CD4-positive, alpha-beta T cell treated with Interleukin-4 for 4 hours (primary cell): Measurements from ENCODE around the gene TMC1.
"Not testable (repeated sequence)": the region's sequence is repeated elsewhere in the genome, so short reads cannot be mapped to it uniquely, and the experiment has no call there.

Experiments used
- DNase-seq: peaks from one replicate; pipeline ENCODE4 v3.0.0-alpha.2; 2020

Gene TMC1

DNA sequence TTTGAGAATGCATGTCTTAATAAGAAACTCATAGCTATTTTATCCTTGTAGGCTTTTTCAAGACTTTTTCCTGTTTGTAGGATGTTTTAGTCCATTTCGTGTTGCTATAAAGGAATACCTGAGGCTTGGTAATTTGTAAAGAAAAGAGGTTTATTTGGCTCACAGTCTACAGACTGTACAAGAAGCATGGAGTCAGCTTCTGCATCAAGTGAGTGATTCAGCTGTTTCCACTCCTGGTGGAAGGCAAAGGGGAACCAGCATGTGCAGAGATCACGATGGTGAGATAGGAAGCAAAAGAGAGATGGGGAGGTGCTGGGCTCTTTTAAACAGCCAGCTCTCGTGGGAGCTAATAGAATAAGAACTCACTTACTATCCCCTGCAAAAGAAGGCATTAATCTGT is 254.2 kb downstream of the TMC1 start:
- no peak for DNase-seq

DNA sequence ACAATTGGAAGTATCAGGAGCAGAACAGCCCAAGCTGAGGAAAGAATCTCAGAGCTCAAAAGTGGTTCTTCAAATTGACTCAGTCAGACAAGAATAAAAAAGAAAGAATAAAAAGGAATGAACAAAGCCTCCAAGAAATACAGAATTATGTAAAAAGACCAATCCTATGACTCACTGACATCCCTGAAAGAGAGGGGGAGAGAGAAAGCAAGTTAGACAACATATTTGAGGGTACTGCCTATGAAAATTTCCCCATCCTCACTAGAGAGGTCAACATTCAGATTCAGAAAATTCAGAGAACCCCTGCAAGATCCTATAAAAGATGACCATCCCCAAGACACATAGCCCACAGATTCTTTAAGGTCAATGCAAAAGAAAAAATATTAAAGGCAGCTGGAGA is 258.2 kb downstream of the TMC1 start:
- DNase-seq, result no peak

DNA sequence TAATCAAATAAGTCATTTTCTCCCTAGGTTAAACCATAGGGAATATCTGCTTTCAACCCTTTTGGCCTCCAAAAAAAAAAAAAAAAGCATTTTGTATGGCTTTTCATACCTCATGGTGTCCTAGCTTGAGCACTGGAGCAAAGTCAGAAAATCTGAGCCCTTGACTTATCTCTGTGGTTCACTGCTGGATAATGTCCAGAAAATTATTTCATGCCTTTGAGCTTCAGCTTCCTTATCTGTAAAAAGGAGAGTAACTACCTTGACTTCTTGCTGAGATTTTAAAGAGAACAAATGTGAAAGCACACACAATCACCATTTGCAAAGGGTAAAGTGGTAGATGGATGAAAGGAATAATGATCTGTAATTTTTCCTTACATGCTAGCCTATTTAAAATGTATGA is 265.5 kb downstream of the TMC1 start:
- no peak for DNase-seq

DNA sequence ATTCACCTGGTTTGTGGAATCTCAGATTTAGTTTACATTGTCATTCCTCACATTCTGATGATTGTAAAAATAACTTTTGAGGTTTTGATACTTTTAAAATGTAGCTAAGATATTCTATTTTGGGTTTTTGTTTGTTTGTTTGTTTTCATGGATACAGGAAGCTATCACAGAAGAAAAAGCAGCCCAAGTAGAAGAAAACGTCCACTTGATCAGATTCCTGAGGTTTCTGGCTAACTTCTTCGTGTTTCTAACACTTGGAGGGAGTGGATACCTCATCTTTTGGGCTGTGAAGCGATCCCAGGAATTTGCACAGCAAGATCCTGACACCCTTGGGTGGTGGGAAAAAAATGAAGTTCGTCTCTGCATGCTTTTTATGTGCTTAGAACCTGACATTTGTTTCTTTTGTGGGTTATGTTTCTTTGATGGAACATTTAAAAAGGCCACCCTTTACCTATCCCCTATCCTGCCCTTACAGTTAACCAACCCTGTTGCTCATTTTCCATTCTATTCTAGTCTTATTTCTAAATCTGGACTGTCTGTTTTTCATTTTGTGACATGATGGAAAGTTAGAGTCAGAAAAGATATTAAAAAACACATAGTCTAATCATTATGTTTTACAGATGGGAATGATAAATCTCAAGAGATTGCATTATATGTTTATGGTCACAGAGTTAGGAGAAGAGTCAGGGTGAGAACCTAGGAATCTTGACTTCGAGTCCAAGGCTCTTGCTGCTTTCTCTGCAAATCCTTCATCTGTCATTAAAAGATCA is 267.7 kb downstream of the TMC1 start:
- no peak for DNase-seq

DNA sequence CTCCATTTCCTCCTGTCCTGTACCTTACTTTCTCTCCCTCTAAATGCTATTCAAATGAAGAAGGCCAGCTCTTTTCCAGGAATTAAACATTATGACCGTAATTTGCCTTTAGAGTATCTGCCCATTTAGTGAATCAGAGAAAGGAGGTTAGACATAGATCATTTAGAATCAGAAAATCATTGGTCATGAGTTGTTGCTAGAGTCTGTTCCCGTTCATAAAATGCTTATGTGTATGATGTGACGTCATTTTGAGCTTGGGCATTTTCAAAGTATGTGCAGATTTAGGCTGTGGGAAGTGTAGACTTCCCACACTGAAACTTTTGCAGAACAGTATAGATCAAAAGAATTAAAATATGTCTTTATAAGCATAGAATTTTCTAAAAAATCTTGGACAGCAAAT is 268.5 kb downstream of the TMC1 start:
- DNase-seq, result no peak

DNA sequence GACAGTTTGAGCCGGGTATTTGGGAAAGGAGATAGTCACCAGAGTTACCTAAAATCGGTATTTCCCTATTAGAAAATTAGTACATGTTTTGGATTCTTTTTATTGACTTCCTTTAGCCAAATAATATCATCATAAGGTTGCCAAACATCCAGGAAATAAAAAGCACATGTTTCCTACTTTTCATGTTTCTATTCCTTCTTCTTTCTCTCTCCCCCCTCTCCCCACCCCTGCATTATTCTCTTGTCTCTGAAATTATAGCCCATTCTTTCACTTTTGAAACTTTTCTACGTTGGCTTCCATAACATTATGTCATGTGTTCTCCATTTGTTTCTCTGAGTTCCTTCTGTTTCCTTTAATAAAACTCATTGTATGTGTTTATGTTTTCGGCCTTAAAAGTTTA is 269.6 kb downstream of the TMC1 start:
- DNase-seq, result no peak

DNA sequence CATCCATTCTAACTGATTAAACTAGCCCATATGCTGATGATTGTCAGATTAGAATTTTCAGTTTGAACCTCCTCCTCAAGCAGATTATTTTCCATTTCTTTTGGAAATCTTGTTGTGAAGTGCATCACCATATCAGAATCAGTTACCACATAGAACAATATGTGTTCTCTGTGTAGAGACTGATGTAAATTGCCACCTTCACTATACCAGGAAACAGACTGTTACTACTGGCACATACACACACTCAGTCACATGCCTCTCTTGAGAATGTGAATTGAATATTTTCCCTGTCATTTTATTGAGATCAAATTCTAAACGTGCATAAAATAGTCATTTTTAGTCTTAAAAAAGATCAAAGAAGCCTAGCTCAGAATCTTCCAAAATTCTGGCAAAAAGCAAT is 270.0 kb downstream of the TMC1 start:
- no peak for DNase-seq

DNA sequence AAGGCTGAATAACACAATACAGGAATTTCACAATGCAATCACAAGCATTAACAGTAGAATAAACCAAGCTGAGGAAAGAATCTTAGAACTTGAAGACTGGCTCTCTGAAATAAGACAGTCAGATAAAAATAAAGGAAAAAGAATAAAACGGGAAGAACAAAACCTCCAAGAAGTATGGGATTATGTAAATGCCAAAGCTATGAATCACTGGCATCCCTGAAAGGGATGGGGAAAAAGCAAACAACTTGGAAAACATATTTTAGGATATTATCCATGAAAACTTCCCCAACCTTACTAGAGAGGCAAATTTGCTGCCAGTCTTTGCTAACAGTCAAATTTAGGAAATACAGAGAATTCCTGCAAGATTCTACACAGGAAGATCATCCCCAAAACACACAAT is 273.5 kb downstream of the TMC1 start:
- DNase-seq, result no peak

DNA sequence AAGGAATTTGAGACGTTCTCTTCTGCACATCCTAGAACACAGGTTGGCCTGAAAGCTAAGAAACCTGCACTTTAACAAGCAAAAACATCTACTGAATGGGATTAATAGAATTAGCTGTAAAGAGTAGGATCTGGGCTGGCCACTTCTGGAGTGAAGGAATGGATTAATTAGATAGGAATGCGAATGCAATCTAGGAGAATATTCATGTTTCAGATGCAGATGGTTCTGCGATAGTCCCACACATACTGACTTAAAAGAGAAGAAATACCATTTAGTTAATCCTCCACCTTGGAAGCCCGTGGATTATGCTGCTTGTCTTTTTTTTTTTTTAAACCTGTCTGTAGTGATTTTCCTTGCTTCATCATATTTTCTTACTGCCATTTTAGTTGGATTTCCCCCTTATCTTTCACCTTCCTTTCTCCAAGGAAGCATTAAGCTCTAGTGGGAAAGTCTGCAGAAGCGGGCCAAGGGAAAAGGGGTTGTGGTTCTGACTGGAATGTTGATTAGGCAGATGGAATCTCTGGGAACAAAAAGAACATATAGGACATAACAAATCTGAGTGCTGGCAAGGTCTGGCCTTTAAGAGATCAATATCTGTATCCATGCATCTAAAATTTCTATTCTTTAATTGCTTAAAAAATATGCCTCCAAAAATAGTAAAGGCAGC is 279.1 kb downstream of the TMC1 start:
- no peak for DNase-seq

DNA sequence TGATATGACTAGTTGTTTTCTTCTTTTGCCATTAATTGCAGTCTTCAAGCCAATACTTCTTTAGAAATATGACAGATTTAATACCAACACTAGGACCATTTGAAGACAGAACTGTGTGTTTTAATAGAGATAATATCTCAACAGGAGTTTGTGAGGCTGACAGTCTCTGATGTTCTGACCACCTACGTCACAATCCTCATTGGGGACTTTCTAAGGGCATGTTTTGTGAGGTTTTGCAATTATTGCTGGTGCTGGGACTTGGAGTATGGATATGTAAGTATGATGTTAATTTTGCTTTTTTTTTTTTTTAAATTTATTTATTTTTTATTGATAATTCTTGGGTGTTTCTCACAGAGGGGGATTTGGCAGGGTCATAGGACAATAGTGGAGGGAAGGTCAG is 283.8 kb downstream of the TMC1 start:
- DNase-seq, result no peak

DNA sequence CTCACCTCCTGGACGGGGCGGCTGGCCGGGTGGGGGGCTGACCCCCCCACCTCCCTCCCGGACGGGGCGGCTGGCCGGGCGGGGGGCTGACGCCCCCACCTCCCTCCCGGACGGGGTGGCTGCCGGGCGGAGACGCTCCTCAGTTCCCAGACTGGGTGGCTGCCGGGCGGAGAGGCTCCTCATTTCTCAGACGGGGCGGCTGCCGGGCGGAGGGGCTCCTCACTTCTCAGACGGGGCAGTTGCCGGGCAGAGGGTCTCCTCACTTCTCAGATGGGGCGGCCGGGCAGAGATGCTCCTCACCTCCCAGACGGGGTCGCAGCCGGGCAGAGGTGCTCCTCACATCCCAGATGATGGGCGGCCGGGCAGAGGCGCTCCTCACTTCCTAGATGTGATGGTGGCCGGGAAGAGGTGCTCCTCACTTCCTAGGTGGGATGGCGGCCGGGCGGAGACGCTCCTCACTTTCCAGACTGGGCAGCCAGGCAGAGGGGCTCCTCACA is 285.0 kb downstream of the TMC1 start:
- not testable (repeated sequence) for DNase-seq

DNA sequence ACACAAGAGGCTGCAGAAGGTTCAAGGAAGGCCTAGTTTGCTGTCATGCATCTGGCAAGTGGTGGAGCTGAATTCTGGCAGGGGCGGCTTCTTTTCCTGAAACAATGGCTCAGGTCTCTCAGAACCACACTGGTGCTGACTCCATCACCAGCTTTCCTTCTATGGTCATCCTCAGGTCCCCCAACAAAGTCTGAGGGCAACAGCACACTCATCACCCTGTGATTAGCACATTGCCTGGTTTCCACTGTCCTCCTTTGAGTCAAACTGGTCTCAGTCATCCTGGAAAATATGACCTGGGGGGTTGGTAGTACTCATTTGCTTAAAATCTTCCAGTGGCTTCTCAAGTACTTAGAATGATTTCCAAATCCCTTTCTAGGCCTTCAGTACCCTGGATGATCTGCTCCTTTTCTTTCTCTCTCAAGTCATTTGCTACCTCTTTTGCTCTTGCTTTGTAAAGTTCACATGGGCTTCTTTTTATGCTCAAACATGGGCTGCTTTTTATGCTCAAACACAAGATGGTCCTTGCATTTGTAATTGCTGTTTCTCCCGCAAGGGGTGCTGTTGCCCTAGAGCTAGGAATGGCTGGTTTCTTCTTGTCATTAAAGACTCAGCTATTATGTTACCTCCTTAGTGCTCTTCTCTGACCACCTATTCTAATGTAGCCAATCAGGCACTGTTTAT is 286.5 kb downstream of the TMC1 start:
- DNase-seq, result no peak

DNA sequence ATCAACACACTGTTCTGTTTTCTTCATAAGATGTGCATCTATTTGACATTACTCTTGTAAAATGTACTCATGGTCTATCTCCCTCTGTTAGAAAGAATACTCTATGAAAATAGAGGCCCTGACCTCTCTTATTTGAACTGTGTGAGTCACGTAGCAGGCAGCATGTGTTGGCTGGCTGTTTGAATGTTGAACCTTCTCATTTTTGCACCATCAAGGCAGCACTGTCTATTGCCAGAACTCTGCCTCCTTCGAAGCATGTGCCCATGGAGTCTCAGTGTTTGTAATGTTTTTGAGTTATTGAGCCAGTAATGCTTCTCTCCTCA is 287.0 kb downstream of the TMC1 start:
- no peak for DNase-seq

DNA sequence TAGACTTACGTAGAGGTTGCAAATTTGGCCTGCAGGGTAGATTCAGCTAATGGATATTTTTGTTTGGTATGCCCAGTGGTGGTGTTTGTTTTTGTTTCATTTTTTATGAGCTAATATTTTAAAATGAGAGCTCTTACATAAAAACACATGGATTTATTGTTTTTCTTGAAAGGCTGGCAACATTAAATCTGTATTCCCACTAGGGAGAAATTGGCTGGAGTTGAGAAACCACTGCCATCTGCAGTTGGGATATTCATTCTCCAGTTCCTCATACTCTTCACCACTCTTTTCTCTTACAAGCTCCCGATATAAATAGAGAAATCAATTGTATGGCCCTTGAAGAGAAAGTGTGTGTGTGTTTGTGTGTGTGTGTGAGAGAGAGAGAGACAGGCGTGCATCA is 288.2 kb downstream of the TMC1 start:
- no peak for DNase-seq

DNA sequence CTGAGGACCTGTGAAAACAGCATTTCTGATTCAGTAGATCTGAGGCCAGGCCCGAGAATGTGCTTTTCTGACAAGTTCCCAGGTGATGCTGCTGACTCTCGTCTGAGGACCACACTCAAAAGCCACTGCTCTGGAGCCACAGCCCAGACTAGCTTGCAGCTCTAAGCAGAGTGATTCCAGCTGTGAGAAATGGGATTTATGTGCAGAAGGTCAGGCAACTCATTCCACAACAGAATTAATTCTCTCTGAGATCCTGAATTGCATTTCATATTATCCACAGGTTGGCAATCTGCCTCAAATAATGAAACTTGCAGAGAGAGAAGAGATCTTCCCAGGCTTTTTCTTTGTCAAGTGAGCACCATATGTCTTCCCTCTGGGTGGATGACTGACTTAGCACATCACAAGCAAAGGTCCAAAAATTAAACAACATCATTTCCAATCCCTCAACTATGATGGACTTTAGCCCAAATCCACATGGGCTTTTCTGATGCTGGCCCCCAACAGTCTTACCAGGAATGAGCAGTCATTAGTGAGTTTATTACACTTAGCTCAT is 291.2 kb downstream of the TMC1 start:
- no peak for DNase-seq

DNA sequence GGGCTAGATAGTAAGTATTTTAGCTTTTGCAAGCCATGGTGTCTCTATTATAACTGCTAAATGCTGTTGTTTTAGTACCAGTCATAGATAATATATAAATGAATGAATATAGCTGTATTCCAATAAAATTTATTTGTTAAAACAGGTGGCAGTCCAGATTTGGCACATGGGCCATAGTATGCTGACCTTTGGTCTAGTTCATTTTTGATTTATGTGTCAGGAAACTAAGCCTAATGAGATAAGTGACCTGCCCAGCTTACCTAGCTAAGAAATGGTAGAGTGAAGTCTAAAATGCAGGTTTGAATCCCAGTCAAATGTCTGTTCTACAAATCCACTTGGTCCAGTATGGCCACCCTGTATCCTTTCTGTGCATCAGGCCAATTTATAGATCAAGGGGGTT is 292.1 kb downstream of the TMC1 start:
- no peak for DNase-seq

DNA sequence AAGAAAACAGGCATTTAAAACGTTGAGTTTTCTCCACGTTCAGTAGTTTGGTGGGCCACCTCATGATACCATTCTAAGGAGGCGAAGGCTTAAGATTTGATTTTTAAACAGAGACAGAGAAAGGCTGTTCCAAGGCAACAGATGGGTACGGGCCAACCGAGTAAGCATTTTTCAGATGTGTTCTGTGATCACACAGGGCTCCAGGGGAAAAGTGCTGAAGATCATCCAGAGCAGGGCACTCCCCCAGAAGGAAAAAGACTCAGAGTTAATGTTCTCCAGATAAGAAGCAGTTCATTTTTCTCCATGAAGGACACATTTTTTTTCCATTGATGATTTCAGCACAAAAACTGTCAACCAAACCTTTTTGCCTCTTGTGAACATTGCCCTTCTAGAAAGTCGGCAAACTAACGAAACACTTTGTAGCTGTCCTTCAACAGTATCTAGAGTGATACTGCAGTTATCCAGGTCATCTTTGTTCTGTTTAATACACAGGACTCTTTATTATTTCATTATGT is 292.7 kb downstream of the TMC1 start:
- no peak for DNase-seq

DNA sequence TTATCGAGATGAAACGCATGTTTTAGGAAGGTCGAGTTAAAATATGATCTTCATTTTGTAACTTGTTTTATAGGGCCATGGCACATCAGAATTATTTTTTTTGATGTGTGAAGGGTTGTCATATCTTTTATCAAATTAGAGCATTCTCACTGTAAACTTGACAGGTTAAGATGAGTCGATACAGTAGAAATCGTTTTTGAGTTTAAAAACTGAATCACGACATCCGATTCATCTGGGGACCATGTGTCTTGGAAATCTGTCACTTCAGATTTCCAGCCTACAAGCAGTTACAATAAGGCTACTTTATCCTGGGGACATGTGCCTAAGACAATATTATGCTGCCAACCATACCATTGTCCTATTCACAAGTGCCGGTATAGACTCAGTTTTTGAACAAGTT is 295.3 kb downstream of the TMC1 start:
- DNase-seq, result no peak

DNA sequence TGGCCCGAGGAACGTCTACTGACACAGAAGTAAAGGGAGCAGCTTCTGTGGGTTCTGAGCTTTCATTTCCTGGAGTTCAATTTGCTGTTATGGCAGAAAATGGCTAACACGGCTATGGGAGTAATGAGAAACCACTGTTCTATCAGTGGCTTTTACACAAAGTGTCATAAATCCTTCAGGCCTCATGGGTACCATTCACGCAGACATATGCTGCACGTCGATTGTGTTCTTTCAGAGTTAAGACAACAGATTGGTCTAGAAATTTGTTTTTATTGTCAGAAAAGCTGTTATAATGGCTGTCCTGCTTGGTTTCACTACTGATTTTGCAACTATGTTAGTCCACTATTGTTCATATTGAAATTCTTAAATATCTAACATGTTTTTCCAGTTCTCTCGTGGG is 296.0 kb downstream of the TMC1 start:
- DNase-seq, result no peak

DNA sequence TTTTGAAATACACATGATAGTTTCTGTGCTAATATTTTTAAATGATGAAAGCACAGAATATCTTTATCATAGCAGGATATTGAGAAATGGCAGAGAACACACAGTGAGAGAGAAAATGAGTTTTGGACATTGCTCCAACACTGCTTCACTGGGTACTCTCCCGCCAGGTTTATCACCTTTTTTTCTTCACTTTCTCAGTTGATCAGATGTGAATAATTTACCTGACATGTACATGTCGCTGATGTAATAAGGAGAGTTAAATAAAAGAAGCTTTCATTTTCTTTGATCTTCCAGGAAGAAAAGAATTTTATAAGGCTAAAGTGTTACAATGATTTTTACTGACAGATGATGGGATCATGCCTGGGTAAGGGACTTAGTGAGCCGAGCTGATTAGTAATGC is 297.0 kb downstream of the TMC1 start:
- no peak for DNase-seq

DNA sequence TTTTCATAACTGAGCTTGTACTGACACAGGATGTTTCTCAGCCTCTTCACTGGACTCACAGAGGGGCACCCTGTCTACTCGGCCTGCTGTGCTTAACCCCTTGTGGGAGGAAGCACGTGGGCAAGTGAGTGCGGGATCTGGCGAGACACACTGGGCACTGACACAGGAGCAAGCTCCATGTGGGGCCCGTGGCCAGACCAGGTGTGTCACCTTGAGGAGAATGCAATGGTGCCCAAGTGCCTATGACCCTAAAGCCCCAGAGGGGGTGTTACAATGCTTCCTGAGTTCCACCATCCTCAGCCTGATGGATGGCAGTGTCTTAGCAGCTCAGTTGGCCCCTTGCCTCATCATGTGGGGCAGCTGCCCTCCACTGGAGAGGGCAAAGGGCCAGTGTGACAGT is 302.6 kb downstream of the TMC1 start:
- no peak for DNase-seq

DNA sequence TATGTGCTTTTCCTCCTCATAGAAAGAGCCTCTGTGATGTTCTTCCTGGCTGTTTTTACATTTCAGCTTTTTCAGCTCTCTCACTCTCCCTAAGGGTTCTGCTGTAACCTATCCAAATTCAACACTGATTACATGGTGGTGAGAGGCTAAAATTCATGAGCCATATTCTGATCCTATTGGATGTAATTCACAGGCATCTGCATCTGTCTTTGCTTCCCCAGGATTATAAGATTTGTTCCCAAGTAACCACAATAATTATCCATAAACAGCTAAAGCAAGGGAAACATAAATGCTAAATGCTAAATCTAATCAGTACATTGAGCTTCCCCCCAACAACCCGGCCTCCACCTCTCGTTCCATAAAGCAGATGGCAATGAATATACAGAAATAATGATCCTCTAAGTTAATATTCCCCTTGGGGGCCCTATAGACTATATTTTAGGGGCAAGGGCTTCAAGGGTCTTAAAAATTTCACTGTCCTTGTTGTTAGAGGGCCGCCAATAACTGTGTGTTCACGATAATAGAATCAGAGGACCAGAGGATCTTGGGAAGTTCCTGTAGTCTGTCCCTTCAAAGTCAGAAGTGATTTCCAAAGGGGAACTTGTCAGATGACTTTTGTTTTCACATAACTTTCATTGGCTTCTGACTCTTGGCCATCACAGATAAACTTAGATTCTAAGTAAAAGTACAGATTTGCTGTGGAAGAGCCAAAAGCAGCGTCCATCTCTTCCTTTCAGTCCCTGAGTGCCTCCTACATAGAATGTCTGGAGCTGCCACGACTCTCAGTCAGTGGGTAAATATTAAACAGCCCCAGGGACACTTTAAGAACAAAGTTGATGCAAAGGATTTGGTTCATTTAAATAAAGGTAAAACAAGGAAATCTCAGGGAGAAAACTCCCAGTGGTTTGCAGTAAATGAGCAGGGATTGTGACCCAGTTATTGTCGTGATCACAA is 305.9 kb downstream of the TMC1 start:
- DNase-seq, result no peak
